Ascending aorta (tissue), 2 donors: ENCODE results near the gene NLE1. TPM values are rescaled to one million over a fixed set of nuclear protein-coding genes. Genes with fewer than 3 reads are reported as not detected.

Source experiments
- DNase-seq, 2 donors: peaks; one replicate each; pipeline ENCODE4 v3.0.0-alpha.2; 2019; ENCODE audit warnings: low spot score in 2 of 2
- H3K27ac ChIP-seq, 2 donors: fragments of 200-600 bp; sonication (generic); one replicate each; pipeline ENCODE4 v1.5.1; 2016 to 2017; ENCODE audit warnings: mild to moderate bottlenecking in 1 of 2
- H3K27me3 ChIP-seq: fragments of 200-600 bp; sonication (generic); one replicate; pipeline ENCODE4 v1.5.1; 2017
- H3K36me3 ChIP-seq, 2 donors: fragments of 200-600 bp; sonication (generic); one replicate each; pipeline ENCODE4 v1.5.1; 2016
- H3K4me1 ChIP-seq, 2 donors: fragments of 200-600 bp; sonication (generic); one replicate each; pipeline ENCODE4 v1.5.1; 2016 to 2017; ENCODE audit warnings: mild to moderate bottlenecking in 1 of 2
- H3K4me3 ChIP-seq, 2 donors: fragments of 200-600 bp; sonication (generic); one replicate each; pipeline ENCODE4 v1.5.1; 2016 to 2017; ENCODE audit warnings: mild to moderate bottlenecking in 1 of 2
- H3K9me3 ChIP-seq, 2 donors: fragments of 200-600 bp; sonication (generic); one replicate each; pipeline ENCODE4 v1.5.1; 2016
- intact Hi-C: fragments of 100-400 bp; cut with DNase I; formaldehyde crosslinking; loops from one replicate; pipeline ENCODE4 v1.15.1; 2023
- total RNA-seq: library from RNA; depleted of rRNA; stranded (reverse); fragments of >200 nt; gene quantifications from one replicate; pipeline ENCODE4 v1.1.0, GENCODE V29; 2016
- TF ChIP-seq, protein P1 (sequence below), 3 experiments: fragments of 200-600 bp in 2 of 3; fragments of 450-650 bp in 1 of 3; sonication (generic) in 2 of 3; IDR thresholded peaks; one replicate each; pipeline ENCODE4 v1.5.1; 2016 to 2019; ENCODE audit warnings: antibody characterized with exemption in 3 of 3, mild to moderate bottlenecking in 1 of 3, moderate library complexity in 1 of 3

Gene NLE1
- total RNA-seq, 1 donor from 2014 or later = 3.8 TPM

DNA sequence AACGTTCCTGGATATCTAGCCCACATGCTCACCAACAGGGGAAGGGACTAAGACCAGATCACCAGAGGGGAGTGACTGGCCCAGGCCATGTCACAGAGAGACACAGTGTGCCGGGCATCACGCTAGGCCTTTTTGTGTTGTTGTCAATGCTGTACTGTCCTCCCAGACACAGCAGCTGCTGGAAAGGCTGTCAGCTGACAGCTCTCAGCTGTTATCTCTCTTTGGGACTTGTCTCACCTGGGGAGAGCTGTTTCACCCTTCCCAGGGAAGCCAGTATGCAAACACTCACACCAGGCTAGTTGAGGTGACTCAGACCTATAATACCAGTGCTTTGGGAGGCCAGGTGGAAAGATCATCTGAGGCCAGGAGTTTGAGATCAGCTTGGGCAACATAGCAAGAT lies 24.9 kb upstream of the NLE1 start:
- H3K27ac ChIP-seq = no peak overlapping the region
- H3K4me3 ChIP-seq = no peak overlapping the region
- intact Hi-C loops = no loop called here
- no peaks in the 10 kb centered on the region for H3K4me1 ChIP-seq
- no peaks in the 10 kb centered on the region for H3K9me3 ChIP-seq
- no peaks in the 10 kb centered on the region for H3K27me3 ChIP-seq
- no peaks in the 10 kb centered on the region for H3K36me3 ChIP-seq
- TF ChIP-seq, protein P1, sequence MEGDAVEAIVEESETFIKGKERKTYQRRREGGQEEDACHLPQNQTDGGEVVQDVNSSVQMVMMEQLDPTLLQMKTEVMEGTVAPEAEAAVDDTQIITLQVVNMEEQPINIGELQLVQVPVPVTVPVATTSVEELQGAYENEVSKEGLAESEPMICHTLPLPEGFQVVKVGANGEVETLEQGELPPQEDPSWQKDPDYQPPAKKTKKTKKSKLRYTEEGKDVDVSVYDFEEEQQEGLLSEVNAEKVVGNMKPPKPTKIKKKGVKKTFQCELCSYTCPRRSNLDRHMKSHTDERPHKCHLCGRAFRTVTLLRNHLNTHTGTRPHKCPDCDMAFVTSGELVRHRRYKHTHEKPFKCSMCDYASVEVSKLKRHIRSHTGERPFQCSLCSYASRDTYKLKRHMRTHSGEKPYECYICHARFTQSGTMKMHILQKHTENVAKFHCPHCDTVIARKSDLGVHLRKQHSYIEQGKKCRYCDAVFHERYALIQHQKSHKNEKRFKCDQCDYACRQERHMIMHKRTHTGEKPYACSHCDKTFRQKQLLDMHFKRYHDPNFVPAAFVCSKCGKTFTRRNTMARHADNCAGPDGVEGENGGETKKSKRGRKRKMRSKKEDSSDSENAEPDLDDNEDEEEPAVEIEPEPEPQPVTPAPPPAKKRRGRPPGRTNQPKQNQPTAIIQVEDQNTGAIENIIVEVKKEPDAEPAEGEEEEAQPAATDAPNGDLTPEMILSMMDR (IDR thresholded peaks at IDR 0.05) = no peak
- peak in 1 of 2 donors; percentile 34 for DNase-seq

DNA sequence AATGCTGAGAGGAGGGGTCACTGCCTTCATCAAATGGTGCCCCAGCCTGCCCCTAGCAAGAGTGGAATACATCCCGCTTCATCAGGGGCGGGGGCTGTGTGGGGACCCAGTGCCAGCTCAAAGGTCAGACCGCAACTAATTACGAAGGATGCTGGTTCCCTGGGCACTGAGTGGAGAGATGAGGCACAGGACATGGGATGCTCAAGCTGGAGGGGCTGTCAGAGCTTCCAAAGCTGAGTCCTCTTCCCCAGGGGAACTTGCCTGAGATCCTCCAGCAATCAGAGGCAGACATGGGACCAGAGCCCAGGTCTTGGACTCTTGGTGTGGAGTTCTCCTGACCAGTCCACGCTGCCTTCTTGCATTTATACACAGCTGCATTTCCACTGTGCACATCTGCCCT lies 24.4 kb upstream of the NLE1 start:
- Histone ChIP-seq H3K27ac (no peak overlapping the region), H3K27me3 (no peaks in the 10 kb centered on the region), H3K36me3 (no peaks in the 10 kb centered on the region), H3K4me1 (no peaks in the 10 kb centered on the region), H3K4me3 (no peak overlapping the region), H3K9me3 (no peaks in the 10 kb centered on the region)
- intact Hi-C loops = no loop called here
- DNase-seq = peak in 1 of 2 donors; percentile 41
- TF ChIP-seq, protein P1 (IDR thresholded peaks at IDR 0.05) = no peak

DNA sequence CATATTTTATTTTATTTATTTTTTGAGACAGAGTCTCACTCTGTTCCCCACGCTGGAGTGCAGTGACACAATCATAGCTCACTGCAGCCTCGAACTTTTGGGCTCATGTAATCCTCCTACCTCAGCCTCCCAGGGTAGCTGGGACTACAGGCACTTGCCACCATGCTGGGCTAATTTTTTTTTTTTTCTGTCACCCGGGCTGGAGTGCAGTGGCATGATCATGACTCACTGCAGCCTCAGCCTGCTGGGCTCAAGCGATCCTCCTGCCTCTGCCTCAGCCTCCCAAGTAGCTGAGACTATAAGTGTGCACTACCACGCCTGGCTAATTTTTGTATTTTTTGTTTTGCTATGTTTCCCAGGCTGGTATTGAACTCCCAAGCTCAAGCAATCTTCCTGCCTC lies 22.6 kb upstream of the NLE1 start:
- no peak overlapping the region for H3K4me3 ChIP-seq
- TF ChIP-seq, protein P1 (IDR thresholded peaks at IDR 0.05) = no peak
- H3K36me3 ChIP-seq = no peaks in the 10 kb centered on the region
- no peak overlapping the region for H3K27ac ChIP-seq
- no peaks in the 10 kb centered on the region for H3K9me3 ChIP-seq
- no peaks in the 10 kb centered on the region for H3K27me3 ChIP-seq
- DNase-seq = no peak
- H3K4me1 ChIP-seq = no peaks in the 10 kb centered on the region
- intact Hi-C loops = no loop called here

DNA sequence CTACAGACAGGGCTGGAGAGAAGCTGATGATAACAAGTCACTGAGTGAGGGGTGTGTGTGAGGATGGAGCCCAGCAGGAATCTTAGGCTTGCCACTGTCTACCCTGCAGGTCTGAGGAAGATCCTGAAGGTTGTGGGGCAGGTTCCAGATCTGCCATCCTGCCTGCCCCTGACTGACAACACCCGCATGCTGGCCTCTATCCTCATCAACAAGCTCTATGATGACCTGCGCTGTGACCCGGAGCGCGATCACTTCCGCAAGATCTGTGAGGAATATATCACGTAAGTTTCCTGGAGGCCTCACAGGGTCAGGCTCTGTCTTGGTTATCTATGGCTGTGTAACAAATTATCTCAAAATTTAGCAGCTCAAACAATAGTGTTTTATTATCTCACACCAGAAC lies 21.8 kb upstream of the NLE1 start:
- no peak for DNase-seq
- Histone ChIP-seq H3K4me1 (no peaks in the 10 kb centered on the region), H3K36me3 (no peaks in the 10 kb centered on the region), H3K4me3 (no peak overlapping the region), H3K27ac (no peak overlapping the region), H3K9me3 (no peaks in the 10 kb centered on the region), H3K27me3 (no peaks in the 10 kb centered on the region)
- intact Hi-C loops = no loop called here
- TF ChIP-seq, protein P1 (IDR thresholded peaks at IDR 0.05) = no peak

DNA sequence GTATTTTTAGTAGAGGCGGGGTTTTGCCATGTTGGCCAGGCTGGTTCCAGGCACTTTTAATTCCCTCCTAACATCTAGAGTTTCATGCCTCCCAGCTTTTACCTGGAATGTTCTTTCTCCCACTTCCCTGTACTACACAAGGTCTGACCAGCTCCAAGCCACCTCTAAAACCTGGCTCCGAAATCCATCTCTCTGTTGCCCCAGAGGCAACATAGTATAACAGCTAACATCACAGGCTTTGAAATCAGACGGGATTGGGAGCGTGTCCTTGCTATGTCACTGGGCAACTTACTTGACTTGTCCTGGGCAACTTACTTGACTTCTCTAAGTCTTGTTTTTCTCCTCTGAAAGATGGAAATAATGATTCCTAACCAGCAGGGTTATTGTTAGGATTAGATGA lies 20.7 kb upstream of the NLE1 start:
- Histone ChIP-seq H3K36me3 (no peaks in the 10 kb centered on the region), H3K27me3 (no peaks in the 10 kb centered on the region), H3K4me1 (no peaks in the 10 kb centered on the region), H3K27ac (no peak overlapping the region), H3K9me3 (no peaks in the 10 kb centered on the region), H3K4me3 (no peak overlapping the region)
- intact Hi-C loops = no loop called here
- TF ChIP-seq, protein P1 (IDR thresholded peaks at IDR 0.05) = no peak
- DNase-seq = no peak

DNA sequence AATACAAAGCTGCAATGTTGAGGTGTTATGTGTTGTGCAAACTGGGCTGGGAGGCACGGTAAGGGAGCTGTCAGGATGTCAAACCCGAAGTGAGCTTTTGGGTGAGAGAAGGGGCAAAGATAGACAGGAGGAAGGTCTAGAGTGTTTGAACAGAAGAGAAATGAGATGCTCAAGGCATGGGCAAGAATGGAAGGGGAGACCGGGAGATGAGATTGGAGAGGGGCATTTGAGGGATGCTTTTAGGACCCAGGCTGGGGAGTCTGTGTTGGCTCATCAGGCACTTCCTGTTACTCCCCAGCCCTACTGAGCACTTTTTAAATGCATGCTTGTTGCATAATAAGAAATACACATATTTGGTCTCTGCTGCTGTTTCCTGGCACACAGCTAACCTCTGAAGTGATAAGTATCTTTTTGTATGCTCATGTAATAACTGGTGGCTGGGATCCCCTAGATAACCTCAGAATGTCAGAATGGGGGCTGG lies 19.2 kb upstream of the NLE1 start:
- TF ChIP-seq, protein P1 (IDR thresholded peaks at IDR 0.05) = no peak
- Histone ChIP-seq H3K36me3 (no peaks in the 10 kb centered on the region), H3K4me3 (no peak overlapping the region), H3K9me3 (no peaks in the 10 kb centered on the region), H3K27me3 (no peaks in the 10 kb centered on the region), H3K27ac (no peak overlapping the region), H3K4me1 (no peaks in the 10 kb centered on the region)
- no peak for DNase-seq
- intact Hi-C loops = no loop called here
